ENCODE results near the gene SLC24A4.

DNA sequence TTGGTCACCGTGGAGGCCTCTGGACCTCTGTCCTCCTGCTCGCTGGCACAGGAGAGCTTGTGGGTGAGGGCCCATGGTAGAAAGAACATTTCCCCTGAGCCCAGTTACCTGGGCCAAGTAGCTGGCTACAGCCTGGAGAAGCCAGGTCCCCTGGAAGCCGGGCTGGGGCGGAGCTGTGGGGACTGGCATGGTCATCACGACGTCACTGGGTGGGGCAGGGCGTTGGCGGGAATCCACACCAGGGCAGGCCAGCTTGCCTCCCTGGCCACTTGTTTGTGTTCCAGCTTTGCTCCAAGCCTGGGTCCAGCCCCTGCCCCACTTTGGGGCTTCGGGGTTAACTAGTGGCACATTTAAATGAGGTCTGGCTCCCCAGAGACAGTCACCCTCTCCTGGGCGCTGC is 35.0 kb upstream of the SLC24A4 start:
- no peak for TF ChIP-seq PAX5 (IDR thresholded peaks at IDR 0.05; ENCODE audit: insufficient read depth, low read length, severe bottlenecking)
- TF ChIP-seq POLR2A (IDR thresholded peaks at IDR 0.05; ENCODE audit: low read depth, low read length) = no peak
- TF ChIP-seq POLR2AphosphoS5 (IDR thresholded peaks at IDR 0.05; ENCODE audit: low read depth, low read length) = no peak
- TF ChIP-seq TAF1 (IDR thresholded peaks at IDR 0.05; ENCODE audit: low read depth, low read length) = no peak
- no peak for TF ChIP-seq SPI1 (IDR thresholded peaks at IDR 0.05; ENCODE audit: low read depth, low read length)
